ENCODE data around the gene CCDC188.

The CCDC188 gene

DNA sequence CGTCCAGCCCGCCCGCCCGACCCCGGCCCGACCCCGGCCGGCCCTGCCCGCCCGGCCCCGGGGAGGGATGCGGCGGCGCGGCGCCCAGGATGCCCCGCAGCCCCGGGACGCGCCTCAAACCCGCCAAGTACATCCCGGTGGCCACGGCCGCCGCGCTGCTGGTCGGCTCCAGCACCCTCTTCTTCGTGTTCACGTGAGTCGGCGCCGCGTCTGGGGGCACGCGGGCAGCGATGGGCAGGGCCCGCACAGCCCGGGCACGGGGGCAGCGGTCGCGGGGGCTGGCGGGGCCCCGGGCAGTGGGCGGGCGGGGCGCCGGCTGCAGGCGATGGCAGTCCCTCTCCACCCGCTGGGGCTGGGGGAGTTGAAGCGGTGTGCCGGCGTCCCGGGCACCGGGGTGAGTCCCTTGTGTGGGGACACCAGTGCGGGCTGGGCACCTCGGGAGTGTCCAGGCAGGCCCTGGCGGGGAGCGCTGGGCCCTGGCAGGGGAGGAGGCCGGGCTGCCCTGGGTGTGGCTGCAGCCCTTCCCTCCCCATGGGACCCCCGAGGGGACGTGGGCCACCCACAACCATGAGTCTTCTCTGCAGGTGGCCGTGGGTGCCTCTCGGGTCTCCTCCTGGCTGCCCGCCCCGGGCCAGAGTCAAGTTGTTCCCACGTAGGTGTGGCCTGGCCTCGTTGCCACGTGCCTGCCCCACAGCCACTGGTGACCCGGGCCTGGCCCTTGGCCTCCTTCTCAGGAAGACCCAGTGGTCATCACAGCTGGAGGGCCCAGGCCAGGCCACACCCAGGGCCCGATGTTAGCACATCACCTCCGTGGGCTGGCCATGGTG, 18.8 kb downstream of the CCDC188 start:
- no peak for DNase-seq

GRCh38 chr22:20131597-20131858, 19.3 kb downstream of the CCDC188 start, which contains the start of gene ZDHHC8:
Gene ZDHHC8, plus strand, starts transcription at chr22:20131804. Its CDS starts 144 bp downstream, at chr22:20131948.
- no peak for DNase-seq

DNA sequence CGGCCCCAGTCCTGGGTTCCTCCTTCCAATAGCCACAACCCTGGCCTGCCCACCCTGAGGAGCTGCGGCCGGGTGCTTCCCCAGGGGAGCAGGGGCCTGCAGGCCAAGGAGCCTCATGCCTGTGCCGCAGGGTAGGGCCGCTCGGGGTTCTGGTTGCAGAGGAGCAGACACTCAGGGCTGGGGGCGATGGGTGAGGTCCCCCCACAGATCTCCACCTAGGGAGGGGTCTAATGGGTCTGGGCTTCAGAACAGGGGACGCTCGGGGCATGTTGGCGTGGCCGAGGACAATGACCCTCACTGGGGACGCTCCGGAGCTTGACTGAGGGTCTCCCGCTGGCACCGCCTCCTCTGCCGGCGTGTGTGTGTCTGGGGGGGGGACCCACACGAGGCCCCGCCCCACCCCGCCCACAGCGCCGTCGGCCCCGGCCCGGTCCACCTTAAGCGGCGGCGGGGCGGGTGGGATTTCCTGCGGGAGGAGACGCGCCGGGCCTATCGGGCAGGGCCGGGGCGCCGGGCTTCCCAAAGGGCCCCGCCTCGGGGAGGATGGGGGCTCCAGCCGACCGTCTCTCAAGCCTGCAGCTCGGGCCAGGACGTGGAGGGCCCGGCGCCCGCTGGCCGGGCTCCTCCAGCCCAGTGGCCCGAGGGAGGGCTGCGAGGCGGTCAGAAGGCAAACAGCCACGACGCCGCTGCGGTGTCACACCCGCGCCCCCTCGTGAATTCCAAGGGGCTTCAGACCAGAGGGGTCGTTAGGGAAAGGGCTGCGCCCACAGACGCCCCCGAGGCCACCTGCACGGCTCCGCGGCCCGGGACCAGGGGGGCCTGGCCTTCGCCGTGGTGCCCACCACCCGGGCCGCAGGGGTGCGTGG, 19.9 kb downstream of the CCDC188 start:
- peak; percentile 89 for DNase-seq

DNA sequence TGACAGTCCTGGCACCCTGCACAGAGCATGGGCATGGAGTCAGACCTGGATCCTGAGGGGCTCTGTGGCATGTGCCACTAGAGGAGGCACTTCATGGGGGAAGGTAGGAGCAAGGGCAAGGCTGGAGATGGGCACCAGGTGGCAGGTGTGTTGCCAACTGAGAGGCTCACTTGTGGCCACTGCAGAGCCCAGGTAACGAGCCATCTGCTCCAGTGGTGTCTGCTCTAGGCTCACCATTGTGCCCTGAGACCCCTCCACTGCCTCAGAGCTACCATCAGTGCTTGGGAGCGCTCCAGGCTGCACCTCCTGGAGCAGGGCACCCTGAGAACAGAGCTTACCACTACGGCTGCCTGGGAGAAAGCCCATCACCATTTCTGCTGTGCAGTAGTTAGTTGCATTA, 20.5 kb downstream of the CCDC188 start:
- DNase-seq: no peak

DNA sequence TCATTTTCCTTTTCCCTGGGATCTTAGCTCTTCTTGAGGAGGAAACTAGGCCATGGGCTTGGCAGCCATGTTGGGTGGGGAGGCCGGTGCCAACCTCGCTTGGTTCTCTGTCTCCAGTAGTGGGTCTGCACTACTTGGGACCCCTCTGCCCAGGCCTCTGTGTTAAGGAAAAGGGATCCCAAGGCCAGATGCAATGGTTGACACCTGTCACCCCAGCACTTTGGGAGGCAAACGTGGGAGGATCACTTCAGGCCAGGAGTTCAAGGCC, 21.2 kb downstream of the CCDC188 start:
- no peak for DNase-seq

GRCh38 chr22:20128902-20129746, 21.7 kb downstream of the CCDC188 start:
- DNase-seq: no peak

DNA sequence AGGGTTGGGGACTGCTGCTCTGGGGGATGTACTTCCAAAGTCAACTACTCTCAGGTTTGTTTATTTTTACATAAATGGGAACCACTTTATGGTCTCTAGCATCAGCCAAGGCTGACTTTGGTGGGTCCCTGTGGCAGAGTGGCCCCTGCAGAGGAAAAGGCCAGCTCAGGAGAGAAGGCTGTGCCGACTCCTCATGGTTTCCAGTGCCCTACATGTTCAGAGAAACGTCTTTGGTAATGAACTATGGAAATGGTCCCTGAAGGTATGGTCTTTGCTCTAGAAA, 22.3 kb downstream of the CCDC188 start:
- DNase-seq: no peak

- no peak for DNase-seq
Observed at GRCh38 chr22:20127869-20128618, 22.8 kb downstream of the CCDC188 start.

GRCh38 chr22:20127318-20127868, 23.5 kb downstream of the CCDC188 start:
- DNase-seq: no peak

GRCh38 chr22:20126284-20127029, 24.4 kb downstream of the CCDC188 start:
- DNase-seq: no peak

- DNase-seq: no peak
Observed at GRCh38 chr22:20125201-20126174, 25.4 kb downstream of the CCDC188 start.

DNA sequence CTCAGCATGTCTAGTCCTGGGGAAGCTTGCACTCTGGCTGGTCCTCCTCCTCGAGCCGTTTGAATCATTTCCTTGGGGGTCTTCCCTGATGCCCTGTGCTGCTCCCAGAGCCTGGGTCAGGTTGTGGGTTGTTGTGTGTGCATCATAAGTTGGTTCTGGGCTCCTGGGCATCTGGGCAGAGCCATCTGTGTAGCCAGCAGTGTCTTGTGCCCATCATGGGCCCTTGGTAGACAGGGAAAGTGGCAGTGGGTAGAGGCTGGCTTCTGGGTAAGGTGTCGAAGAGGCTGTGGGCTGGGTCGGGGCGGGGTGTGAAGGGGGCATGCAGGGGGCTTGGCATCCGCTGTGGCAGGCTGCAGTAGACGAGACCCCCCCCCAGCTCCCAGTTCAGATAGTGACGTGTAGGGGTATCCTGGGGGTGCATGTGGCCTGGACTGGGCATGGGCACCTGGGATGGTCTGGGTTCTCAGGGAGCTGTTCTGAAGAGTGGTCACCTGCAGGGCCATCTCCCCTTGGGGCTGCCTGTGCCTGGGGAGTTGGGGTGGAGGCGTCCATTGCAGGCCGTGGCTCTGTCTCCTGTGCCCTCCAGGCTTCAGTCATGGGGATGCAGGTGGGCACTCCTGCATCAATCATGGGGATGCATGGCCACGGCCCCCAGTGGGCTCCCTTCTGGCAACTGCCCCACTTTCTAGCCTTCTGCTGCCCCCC, 26.6 kb downstream of the CCDC188 start:
- no peak for DNase-seq

- no peak for DNase-seq
Observed at GRCh38 chr22:20123366-20124082, 27.3 kb downstream of the CCDC188 start.

DNA sequence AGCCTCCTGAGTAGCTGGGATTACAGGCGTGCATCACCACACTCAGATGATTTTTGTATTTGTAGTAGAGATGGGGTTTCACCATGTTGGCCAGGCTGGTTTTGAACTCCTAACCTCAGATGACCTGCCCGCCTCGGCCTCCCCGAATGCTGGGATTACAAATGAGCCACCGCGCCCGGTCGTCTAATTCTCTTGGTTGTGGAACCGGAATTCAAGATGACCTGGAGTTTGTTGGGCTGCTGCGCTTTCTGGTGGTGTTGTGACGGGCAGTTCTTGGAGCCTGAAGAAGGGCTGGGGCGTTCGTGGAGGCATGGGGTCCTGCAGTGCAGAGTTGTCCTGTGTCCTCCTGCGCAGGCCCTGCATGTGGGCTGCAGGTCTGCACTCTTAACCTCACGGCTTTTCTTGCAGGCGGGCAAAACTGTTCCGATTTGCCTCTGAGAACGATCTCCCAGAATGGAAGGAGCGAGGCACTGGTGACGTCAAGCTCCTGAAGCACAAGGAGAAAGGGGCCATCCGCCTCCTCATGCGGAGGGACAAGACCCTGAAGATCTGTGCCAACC, 28.9 kb downstream of the CCDC188 start:
- DNase-seq: no peak

DNA sequence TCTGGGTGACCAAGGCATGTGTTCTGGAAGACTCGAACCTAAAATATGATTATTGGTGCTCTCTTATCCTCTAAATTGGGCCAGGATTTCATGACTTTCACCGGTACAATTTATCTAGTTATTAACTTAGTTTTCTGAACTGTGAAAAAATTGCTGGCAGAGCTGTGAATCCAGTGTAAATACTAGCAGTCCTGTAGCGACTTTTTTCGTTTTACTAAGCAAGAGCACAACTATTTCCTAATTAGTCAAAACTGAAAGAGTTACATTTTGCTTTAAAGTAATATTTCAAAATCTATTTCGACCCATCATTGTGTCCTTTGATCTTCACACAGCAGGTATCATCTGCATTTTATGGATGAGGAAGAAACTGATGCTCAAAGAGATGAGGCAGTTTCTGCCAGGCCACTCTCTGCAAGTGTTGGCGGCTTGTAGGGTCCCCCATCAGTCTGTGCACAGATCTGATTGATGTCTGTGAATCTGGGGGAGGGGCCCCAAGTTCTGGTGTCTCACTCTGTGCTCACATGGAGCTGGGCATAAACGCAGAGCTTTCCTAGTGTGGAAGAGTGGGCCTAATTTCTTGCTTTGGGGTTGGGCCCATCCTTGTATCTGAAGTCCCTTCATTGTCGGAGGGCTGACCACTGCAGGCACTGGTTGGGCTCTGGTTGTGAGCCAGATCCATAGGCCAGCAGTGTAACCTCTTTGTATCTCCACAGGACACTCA, 32.4 kb downstream of the CCDC188 start:
- no peak for DNase-seq

DNA sequence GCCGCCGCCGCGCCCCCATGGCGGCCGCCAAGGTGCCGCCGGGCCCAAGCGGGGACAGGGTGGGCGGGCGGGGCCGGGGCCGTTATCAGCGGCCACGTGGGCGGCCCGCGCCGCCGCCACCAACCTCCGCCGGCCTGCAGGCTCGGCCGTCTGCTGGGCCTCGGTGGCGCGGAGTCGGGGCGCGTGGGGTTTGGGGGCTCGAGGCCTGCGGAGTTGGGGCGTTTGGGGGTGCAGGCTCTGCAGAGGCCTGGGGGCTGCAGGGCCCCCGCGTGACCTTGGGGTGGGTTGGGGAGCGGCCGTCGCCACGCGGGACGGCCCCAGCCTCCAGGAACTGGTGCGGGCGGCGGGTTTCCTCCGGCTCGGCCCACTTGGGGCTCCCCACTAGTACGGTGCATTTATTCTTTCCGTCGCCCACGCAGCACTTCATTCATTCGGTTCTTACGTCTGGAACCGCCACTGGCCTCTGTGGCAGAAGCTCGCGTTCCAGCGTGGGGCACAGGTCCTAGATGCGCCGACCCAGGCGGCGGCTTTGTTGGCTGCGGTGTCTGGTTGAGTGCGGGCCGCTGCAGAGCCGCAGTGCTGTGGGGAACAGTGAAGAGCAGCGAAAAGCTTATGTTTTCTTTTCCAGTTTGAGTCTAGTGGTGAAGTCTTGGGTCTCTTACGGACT, 33.1 kb downstream of the CCDC188 start:
- no peak for DNase-seq

DNA sequence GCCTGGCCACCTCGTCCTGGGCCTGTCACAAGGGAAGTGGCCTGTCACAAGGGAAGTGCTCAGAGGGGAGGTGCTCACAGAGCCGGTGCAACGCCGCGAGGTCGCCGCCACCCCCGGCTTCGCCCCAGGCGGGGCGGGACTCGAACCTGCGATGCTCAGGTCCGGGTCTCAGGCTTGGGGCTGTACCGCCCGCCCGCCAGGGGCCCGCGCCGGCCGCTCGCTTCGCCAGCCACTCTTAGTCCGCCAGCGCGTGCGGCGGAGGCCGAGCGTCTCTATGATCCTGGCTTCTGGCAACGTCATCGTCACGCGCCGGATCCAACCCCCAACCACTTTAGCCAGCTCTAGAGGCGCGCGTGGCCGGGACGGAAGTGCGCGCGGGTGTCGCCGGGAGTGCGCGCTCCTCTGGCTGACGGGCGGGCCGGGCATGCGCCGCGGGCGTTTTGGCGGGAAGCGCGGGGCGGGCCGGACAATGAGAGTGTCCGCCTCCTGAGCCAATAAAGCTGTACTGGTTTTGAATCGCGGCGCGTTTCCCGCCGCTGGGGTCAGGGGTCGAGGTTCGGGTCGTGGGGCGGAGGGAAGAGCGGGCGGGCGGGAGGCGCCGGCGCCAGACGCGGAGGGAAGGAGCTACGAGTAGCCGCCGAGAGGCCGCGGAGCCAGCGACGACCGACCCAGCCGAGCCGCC, 33.8 kb downstream of the CCDC188 start, which contains the start of gene TRMT2A:
Gene TRMT2A (minus strand): TSS at position 276 of the 682 bp plus-strand sequence. CDS start 320 bp downstream, outside the sequence.
- DNase-seq: peak; percentile 100
